ENCODE results near the gene WDR46.

Gene WDR46

GRCh38 chr6:33320315-33321181, 31.5 kb upstream of the WDR46 start:
- Histone ChIP-seq H3K27me3 (no peaks in the 10 kb centered on the region), H3K4me2 (peak overlapping the region; percentile 86 to 100 (median 96)), H3K27ac (peak overlapping the region in 3 of 11 experiments; percentile 80 to 91 (median 83); a peak in 3 of 22 replicates), H3K9ac (peak overlapping the region; percentile 64 to 94 (median 90); a peak in 19 of 22 replicates), H4K20me1 (peaks cover 8 to 51% (median 35%) of the 10 kb centered on the region in 11 experiments; a peak in 20 of 22 replicates), H3K4me1 (peaks cover 67 to 73% (median 70%) of the 10 kb centered on the region in 10 experiments), H3K9me3 (replicated peaks in 1 of 11) (no peaks in the 10 kb centered on the region), H3K4me3 (peak overlapping the region in 9 of 10 experiments; percentile 77 to 91 (median 87); a peak in 15 of 20 replicates), H3K36me3 (peaks cover 30 to 43% (median 34%) of the 10 kb centered on the region in 11 experiments)
- no peak for TF ChIP-seq Cebpa-rat (IDR thresholded peaks at IDR 0.05)

GRCh38 chr6:33319939-33320314, 30.9 kb upstream of the WDR46 start:
- H3K4me2 ChIP-seq = peak overlapping the region; percentile 86 to 100 (median 96)
- peaks cover 8 to 51% (median 35%) of the 10 kb centered on the region in 11 experiments; a peak in 20 of 22 replicates for H4K20me1 ChIP-seq
- H3K27ac ChIP-seq = peak overlapping the region in 1 of 11 experiments; percentile 25; a peak in 2 of 22 replicates
- H3K27me3 ChIP-seq = no peaks in the 10 kb centered on the region
- TF ChIP-seq Cebpa-rat (IDR thresholded peaks at IDR 0.05) = no peak
- peaks cover 30 to 44% (median 34%) of the 10 kb centered on the region in 11 experiments for H3K36me3 ChIP-seq
- H3K9me3 ChIP-seq (replicated peaks in 1 of 11) = no peaks in the 10 kb centered on the region
- peak overlapping the region; percentile 64 to 94 (median 90); a peak in 18 of 22 replicates for H3K9ac ChIP-seq
- H3K4me1 ChIP-seq = peaks cover 73 to 80% (median 76%) of the 10 kb centered on the region in 10 experiments
- peak overlapping the region in 7 of 10 experiments; percentile 65 to 91 (median 77); a peak in 6 of 20 replicates for H3K4me3 ChIP-seq

- no peak for TF ChIP-seq Cebpa-rat (IDR thresholded peaks at IDR 0.05)
- H3K4me3 ChIP-seq = peak overlapping the region; percentile 55 to 86 (median 66)
- H3K27ac ChIP-seq = peak overlapping the region in 10 of 11 experiments; percentile 6 to 71 (median 65); a peak in 14 of 22 replicates
- H4K20me1 ChIP-seq = peaks cover 8 to 51% (median 35%) of the 10 kb centered on the region in 11 experiments; a peak in 20 of 22 replicates
- peak overlapping the region; percentile 64 to 94 (median 90) for H3K9ac ChIP-seq
- peaks cover 67 to 75% (median 72%) of the 10 kb centered on the region in 10 experiments for H3K4me1 ChIP-seq
- H3K4me2 ChIP-seq = peak overlapping the region; percentile 86 to 100 (median 96)
- H3K36me3 ChIP-seq = peaks cover 30 to 44% (median 34%) of the 10 kb centered on the region in 11 experiments
- H3K9me3 ChIP-seq (replicated peaks in 1 of 11) = no peaks in the 10 kb centered on the region
- H3K27me3 ChIP-seq = no peaks in the 10 kb centered on the region
Measured at GRCh38 chr6:33318426-33319073, 29.5 kb upstream of the WDR46 start.

- no peaks in the 10 kb centered on the region for H3K27me3 ChIP-seq
- H3K9me3 ChIP-seq (replicated peaks in 1 of 11) = no peaks in the 10 kb centered on the region
- H3K9ac ChIP-seq = peak within 1 kb of the TSS; percentile 64 to 94 (median 90)
- H3K27ac ChIP-seq = peak within 1 kb of the TSS in 10 of 11 experiments; percentile 38 to 71 (median 67); a peak in 20 of 22 replicates
- H4K20me1 ChIP-seq = peaks cover 8 to 54% (median 38%) of the 10 kb centered on the region in 11 experiments; a peak in 20 of 22 replicates
- no peak for TF ChIP-seq Cebpa-rat (IDR thresholded peaks at IDR 0.05)
- peaks cover 67 to 72% (median 70%) of the 10 kb centered on the region in 10 experiments for H3K4me1 ChIP-seq
- peak within 1 kb of the TSS; percentile 55 to 86 (median 66) for H3K4me3 ChIP-seq
- H3K36me3 ChIP-seq = peaks cover 30 to 44% (median 34%) of the 10 kb centered on the region in 11 experiments
- H3K4me2 ChIP-seq = peak within 1 kb of the TSS; percentile 93 to 100 (median 99)
Measured at GRCh38 chr6:33317669-33318425, 28.8 kb upstream of the WDR46 start, which contains the start of gene ZBTB22. Gene ZBTB22, minus strand, starts transcription at chr6:33317744. Its CDS starts 828 bp downstream, at chr6:33316916.

- peak overlapping the region in 6 of 11 experiments; percentile 32 to 93 (median 89); a peak in 8 of 22 replicates for H3K9ac ChIP-seq
- peak overlapping the region in 3 of 11 experiments; percentile 68 to 71 (median 70); a peak in 7 of 22 replicates for H3K27ac ChIP-seq
- TF ChIP-seq Cebpa-rat (IDR thresholded peaks at IDR 0.05) = no peak
Measured at GRCh38 chr6:33317419-33317668, 28.3 kb upstream of the WDR46 start.

GRCh38 chr6:33316603-33317418, 27.8 kb upstream of the WDR46 start:
- TF ChIP-seq Cebpa-rat (IDR thresholded peaks at IDR 0.05) = no peak
- Histone ChIP-seq H3K4me3 (peak overlapping the region; percentile 44 to 73 (median 56); a peak in 19 of 20 replicates), H3K36me3 (peaks cover 30 to 46% (median 35%) of the 10 kb centered on the region in 11 experiments), H4K20me1 (peaks cover 17 to 62% (median 48%) of the 10 kb centered on the region in 11 experiments; a peak in 21 of 22 replicates), H3K27me3 (no peaks in the 10 kb centered on the region), H3K4me2 (peak overlapping the region; percentile 52 to 100 (median 96)), H3K4me1 (peaks cover 68 to 77% (median 76%) of the 10 kb centered on the region in 10 experiments), H3K9ac (peak overlapping the region in 5 of 11 experiments; percentile 11 to 44 (median 33); a peak in 4 of 22 replicates), H3K27ac (peak overlapping the region in 3 of 11 experiments; percentile 1 to 20 (median 11); a peak in 4 of 22 replicates), H3K9me3 (replicated peaks in 1 of 11) (no peaks in the 10 kb centered on the region)

More at GRCh38 chr6:33317419-33317668, 28.3 kb upstream of the WDR46 start:
- H3K4me3 ChIP-seq = peak overlapping the region; percentile 44 to 86 (median 66)
- H3K9me3 ChIP-seq (replicated peaks in 1 of 11) = no peaks in the 10 kb centered on the region
- peak overlapping the region; percentile 52 to 100 (median 96); a peak in 17 of 22 replicates for H3K4me2 ChIP-seq
- no peaks in the 10 kb centered on the region for H3K27me3 ChIP-seq
- H4K20me1 ChIP-seq = peaks cover 11 to 59% (median 43%) of the 10 kb centered on the region in 11 experiments; a peak in 21 of 22 replicates
- H3K36me3 ChIP-seq = peaks cover 30 to 44% (median 34%) of the 10 kb centered on the region in 11 experiments
- H3K4me1 ChIP-seq = peaks cover 67 to 75% (median 73%) of the 10 kb centered on the region in 10 experiments
